Ascending aorta (tissue), 2 donors: ENCODE measurements around the gene REEP5. TPM values are rescaled to one million over a fixed set of nuclear protein-coding genes. Genes with fewer than 3 reads are reported as not detected.
"Not testable (repeated sequence)": the region's sequence is repeated elsewhere in the genome, so short reads cannot be mapped to it uniquely, and the experiment has no call there.

ENCODE experiments used
- DNase-seq, 2 donors: peaks; one replicate each; pipeline ENCODE4 v3.0.0-alpha.2; 2019; ENCODE audit warnings: low spot score in 2 of 2
- H3K27ac ChIP-seq, 2 donors: fragments of 200-600 bp; sonication (generic); one replicate each; pipeline ENCODE4 v1.5.1; 2016 to 2017; ENCODE audit warnings: mild to moderate bottlenecking in 1 of 2
- H3K27me3 ChIP-seq: fragments of 200-600 bp; sonication (generic); one replicate; pipeline ENCODE4 v1.5.1; 2017
- H3K36me3 ChIP-seq, 2 donors: fragments of 200-600 bp; sonication (generic); one replicate each; pipeline ENCODE4 v1.5.1; 2016
- H3K4me1 ChIP-seq, 2 donors: fragments of 200-600 bp; sonication (generic); one replicate each; pipeline ENCODE4 v1.5.1; 2016 to 2017; ENCODE audit warnings: mild to moderate bottlenecking in 1 of 2
- H3K4me3 ChIP-seq, 2 donors: fragments of 200-600 bp; sonication (generic); one replicate each; pipeline ENCODE4 v1.5.1; 2016 to 2017; ENCODE audit warnings: mild to moderate bottlenecking in 1 of 2
- H3K9me3 ChIP-seq, 2 donors: fragments of 200-600 bp; sonication (generic); one replicate each; pipeline ENCODE4 v1.5.1; 2016
- CTCF ChIP-seq, 3 experiments: fragments of 200-600 bp in 2 of 3; fragments of 450-650 bp in 1 of 3; sonication (generic) in 2 of 3; IDR thresholded peaks; one replicate each; pipeline ENCODE4 v1.5.1; 2016 to 2019; ENCODE audit warnings: antibody characterized with exemption in 3 of 3, mild to moderate bottlenecking in 1 of 3, moderate library complexity in 1 of 3
- intact Hi-C: fragments of 100-400 bp; cut with DNase I; formaldehyde crosslinking; loops from one replicate; pipeline ENCODE4 v1.15.1; 2023
- total RNA-seq: library from RNA; depleted of rRNA; stranded (reverse); fragments of >200 nt; gene quantifications from one replicate; pipeline ENCODE4 v1.1.0, GENCODE V29; 2016

REEP5 gene
- total RNA-seq, 1 donor from 2014 or later = 49.7 TPM

- TF ChIP-seq CTCF (IDR thresholded peaks at IDR 0.05) = no peak
- intact Hi-C loops = no loop called here
- H3K9me3 ChIP-seq = no peaks in the 10 kb centered on the region
- no peak overlapping the region for H3K4me3 ChIP-seq
- peaks cover 7 to 8% of the 10 kb centered on the region in 2 donors for H3K36me3 ChIP-seq
- H3K27me3 ChIP-seq = no peaks in the 10 kb centered on the region
- H3K27ac ChIP-seq = no peak overlapping the region
- H3K4me1 ChIP-seq = peaks cover 0 to 19% of the 10 kb centered on the region in 2 donors
- no peak for DNase-seq
These were observed 13.2 kb downstream of the REEP5 start for GRCh38 chr5:112908854-112909253.

- TF ChIP-seq CTCF (IDR thresholded peaks at IDR 0.05) = no peak
- no peak overlapping the region for H3K27ac ChIP-seq
- H3K4me3 ChIP-seq = no peak overlapping the region
- H3K36me3 ChIP-seq = peaks cover 8% of the 10 kb centered on the region in 2 donors
- peaks cover 0 to 8% of the 10 kb centered on the region in 2 donors for H3K4me1 ChIP-seq
- no peaks in the 10 kb centered on the region for H3K27me3 ChIP-seq
- intact Hi-C loops = no loop called here
- H3K9me3 ChIP-seq = no peaks in the 10 kb centered on the region
- no peak for DNase-seq
These were observed 14.8 kb downstream of the REEP5 start for GRCh38 chr5:112907166-112907631.

GRCh38 chr5:112906637-112907036 is 15.4 kb downstream of the REEP5 start:
- Histone ChIP-seq H3K4me3 (no peak overlapping the region), H3K9me3 (no peaks in the 10 kb centered on the region), H3K27me3 (no peaks in the 10 kb centered on the region), H3K27ac (no peak overlapping the region), H3K4me1 (peaks cover 0 to 4% of the 10 kb centered on the region in 2 donors), H3K36me3 (peaks cover 9 to 13% of the 10 kb centered on the region in 2 donors)
- no peak for TF ChIP-seq CTCF (IDR thresholded peaks at IDR 0.05)
- peak in 1 of 2 donors; percentile 8 for DNase-seq
- intact Hi-C loops = no loop called here

- H3K9me3 ChIP-seq, H3K4me3 ChIP-seq, H3K27ac ChIP-seq, H3K4me1 ChIP-seq, H3K27me3 ChIP-seq, intact Hi-C loops, DNase-seq: not testable (repeated sequence)
- H3K36me3 ChIP-seq = peaks cover 20 to 29% of the 10 kb centered on the region in 2 donors
These were observed 17.0 kb downstream of the REEP5 start for GRCh38 chr5:112904996-112905395.

- peaks cover 26 to 42% of the 10 kb centered on the region in 2 donors for H3K36me3 ChIP-seq
- peaks cover 0 to 4% of the 10 kb centered on the region in 2 donors for H3K4me1 ChIP-seq
- TF ChIP-seq CTCF (IDR thresholded peaks at IDR 0.05) = no peak
- no peaks in the 10 kb centered on the region for H3K9me3 ChIP-seq
- H3K4me3 ChIP-seq = no peak overlapping the region
- no peaks in the 10 kb centered on the region for H3K27me3 ChIP-seq
- H3K27ac ChIP-seq = no peak overlapping the region
- intact Hi-C loops = no loop called here
- no peak for DNase-seq
These were observed 19.5 kb downstream of the REEP5 start for GRCh38 chr5:112902561-112902960.

GRCh38 chr5:112895682-112896081 is 26.3 kb downstream of the REEP5 start:
- H3K36me3 ChIP-seq = peaks cover 24 to 62% of the 10 kb centered on the region in 2 donors
- H3K4me3 ChIP-seq = no peak overlapping the region
- H3K9me3 ChIP-seq = no peaks in the 10 kb centered on the region
- no peak for TF ChIP-seq CTCF (IDR thresholded peaks at IDR 0.05)
- intact Hi-C loops = no loop called here
- H3K4me1 ChIP-seq = no peaks in the 10 kb centered on the region
- no peaks in the 10 kb centered on the region for H3K27me3 ChIP-seq
- no peak overlapping the region for H3K27ac ChIP-seq
- no peak for DNase-seq
